HG03469 (cell line): ENCODE results near the gene C21orf58.
"Not testable (repeated sequence)": the region's sequence is repeated elsewhere in the genome, so short reads cannot be mapped to it uniquely, and the experiment has no call there.

Experiments used
- ATAC-seq: cut with Tn5 transposase; IDR thresholded peaks from one replicate; pipeline ENCODE4 v1.9.1; 2021; ENCODE audit warnings: mild to moderate bottlenecking, moderate library complexity, moderate number of reproducible peaks; ENCODE audit not compliant: unreplicated experiment

The C21orf58 gene

DNA sequence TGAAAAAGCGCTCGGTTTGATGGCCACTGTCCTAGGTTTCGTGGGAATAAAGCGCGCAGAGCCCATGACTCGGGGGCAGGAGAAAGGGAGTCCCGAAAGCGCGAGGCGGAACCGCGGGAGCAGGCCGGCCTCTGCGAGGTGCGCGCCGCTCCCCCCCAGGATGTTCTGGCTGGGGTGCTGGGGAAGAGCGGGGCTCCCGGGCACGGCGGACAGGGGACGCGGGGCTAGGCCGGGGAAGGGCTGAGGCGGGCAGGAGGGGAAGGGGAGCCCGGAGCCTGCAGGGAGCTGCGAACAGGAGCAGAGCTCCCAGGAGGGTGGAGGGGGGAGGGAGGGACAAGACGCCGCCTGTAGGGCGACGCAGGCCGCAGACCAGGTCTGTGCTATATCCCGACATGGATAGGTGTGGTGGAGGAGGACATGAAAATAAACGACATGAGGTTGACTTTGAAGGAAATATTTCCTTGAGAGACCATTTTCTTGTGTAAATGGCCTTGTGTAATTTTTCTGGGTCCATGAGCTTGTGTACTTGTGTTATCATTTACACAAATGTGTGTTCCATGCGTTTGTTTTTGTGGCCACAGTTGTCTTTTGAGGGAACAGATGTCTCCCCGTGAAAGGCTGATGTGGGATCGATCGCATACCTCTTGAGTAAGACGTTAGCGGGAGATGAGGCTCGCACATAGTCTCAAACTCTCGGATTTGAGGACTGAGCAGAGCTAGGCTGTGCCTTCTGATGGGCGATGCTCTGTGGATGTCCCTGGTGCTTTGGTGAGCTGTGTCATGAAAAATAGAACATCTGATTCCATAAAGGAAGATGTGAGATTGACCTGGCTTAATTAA, 1.6 kb upstream of the C21orf58 start:
- no peak for ATAC-seq

DNA sequence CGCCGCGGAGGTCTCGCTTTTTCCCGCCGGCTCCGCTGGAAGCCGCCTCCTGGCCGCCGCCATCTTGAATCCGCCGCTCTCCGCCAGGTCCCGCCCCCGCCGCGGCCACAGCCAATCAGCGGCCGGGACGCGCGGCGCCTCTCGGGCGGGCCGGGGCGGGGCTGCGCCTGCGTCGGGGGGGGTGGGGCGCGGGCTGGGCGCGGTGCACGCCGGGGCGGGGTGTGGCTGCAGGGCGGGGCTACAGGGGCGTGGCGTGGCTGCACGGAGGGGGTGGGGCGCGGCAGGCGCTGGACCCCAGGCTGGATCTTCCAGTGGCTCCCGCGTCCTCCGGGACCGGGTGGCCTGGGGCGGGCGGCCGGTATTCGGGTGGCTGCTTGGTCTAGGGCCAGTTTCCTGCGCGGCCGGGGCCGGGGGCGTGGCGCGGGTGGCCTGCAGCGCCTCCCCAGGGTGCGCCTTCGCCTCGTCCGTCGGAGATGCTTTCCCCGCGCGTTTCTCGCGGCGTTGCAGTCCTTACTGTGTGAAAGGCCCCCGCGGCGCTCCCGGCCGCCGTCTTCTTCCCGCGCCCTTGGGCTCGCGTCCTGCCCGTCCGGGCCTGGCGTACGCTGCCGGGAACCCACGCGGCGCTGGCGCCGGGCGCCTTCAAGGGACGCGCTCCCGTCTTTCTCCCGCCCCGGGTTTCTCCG, 861 bp upstream of the C21orf58 start:
- peak; percentile 25 for ATAC-seq

DNA sequence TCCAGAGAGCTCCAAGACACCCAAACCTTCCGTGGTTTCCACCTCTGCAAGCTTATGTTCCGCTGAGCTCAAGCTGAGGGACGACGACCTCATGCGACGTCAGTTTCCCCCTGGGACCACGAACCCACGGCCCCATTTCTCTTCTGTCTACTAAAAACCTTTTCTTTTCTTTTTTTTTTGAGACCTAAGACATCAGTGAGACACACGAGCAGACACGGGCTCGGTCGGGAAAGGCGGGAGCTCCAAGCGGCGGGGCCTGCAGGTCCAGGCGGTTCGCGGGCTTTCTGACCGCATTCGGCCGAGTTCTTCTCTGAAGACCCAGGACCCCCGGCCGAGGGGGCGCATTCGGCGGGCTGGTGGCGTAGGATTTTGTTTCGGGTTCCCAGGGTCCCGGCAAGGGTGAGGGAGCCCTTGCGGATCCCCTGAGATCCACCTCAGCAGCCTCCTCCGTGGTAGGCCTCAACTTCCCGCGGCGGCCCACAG, 402 bp downstream of the C21orf58 start:
- no peak for ATAC-seq

DNA sequence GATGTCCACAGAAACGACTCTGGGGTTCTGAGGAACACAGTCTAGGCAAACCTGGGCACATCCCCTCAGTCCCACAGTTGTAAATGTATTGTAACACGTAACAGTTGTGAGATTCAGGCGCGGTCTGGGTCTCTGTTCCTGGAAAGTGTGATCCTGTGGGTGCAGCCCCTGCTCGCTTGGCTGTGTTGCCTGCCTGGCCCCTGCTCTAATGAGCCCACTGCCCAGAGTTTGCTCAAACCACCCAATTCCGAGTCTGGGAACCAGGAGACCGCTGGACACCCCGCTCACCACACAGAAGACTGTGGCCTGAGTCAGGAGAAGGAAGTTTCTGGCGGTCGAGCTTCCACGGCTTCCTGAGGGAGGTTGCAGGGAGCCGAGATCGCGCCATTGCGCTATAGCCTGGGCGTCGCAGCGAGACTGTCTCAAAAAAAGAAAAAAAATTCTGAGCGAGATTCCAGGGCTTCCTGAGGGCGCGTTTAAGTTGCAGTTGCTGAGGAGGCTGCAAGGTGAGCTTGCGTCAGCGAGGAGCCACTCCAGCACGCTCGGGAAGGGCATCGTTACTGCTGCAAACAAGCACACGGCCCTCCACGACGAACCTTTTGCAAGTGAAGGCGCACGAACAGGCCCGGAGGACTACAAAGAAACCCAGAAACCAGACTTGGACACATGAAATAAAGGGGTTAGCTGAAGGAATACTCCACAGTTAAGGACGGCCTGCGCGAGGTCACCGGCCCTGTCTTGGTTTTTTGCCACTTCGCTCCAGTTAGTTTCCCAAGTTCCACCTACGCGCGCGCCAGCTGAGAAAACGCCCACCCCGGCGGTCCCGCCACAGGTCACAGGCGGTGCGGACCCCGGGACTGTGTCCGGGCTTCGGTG, 1.1 kb downstream of the C21orf58 start:
- no peak for ATAC-seq

DNA sequence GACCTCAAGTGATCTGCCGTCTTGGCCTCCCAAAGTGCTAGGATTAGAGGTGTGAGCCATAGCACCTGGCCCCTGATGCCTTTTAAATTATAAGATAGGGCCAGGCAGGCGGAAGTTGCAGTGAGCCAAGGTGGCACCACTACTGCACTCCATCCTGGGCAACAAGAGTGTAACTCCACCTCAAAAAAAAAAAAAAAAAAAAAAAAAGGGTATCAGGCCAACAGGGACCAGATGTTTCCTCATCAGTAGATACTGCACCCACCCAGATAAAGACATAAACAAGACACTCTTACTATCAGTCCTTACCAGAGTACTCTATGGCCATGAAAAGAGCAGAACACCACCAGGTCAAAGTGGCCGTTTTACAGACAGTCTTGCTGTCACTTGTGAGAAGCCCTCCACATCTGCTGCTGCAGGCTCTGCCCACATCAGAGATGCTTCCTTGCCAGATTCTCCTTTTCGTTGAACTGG, 3.3 kb downstream of the C21orf58 start:
- ATAC-seq, result no peak

DNA sequence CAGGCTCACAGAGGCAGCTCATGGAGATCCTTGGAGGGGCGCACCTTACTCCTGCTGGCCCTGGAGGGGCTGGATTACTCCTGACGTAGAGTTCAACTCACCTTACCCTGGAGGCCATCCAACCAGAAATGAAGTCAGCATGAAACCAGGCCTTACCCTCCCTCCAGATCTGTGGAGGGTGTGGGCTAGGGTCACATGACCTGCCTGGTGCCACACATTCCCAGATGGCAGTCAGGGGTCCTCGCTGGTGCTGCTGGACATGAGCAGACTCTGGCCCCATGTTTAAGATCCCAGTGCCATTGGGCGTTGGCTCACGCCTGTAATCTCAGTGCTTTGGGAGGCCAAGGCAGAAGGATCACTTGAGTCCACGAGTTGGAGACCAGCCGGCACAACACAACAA, 4.5 kb downstream of the C21orf58 start:
- ATAC-seq, result no peak

DNA sequence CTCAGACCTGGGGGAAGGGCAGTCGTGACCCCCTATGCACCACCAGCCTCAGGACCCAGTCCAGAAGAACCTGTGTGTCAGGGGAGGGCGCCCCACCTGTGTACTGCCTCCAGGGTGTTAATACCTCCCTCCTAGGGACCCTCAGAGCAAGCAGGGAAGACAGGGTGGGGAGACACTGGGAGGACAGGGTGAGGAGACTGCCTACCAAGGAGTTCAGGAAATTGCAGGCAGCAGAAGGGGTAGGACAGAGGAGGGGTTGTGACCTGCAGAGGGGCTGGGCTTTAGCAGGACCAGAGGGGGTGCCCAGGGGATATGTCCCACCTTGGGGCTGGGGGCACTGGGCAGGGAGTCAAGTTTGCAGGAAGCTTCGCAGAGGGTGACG, 5.2 kb downstream of the C21orf58 start:
- ATAC-seq, result no peak

DNA sequence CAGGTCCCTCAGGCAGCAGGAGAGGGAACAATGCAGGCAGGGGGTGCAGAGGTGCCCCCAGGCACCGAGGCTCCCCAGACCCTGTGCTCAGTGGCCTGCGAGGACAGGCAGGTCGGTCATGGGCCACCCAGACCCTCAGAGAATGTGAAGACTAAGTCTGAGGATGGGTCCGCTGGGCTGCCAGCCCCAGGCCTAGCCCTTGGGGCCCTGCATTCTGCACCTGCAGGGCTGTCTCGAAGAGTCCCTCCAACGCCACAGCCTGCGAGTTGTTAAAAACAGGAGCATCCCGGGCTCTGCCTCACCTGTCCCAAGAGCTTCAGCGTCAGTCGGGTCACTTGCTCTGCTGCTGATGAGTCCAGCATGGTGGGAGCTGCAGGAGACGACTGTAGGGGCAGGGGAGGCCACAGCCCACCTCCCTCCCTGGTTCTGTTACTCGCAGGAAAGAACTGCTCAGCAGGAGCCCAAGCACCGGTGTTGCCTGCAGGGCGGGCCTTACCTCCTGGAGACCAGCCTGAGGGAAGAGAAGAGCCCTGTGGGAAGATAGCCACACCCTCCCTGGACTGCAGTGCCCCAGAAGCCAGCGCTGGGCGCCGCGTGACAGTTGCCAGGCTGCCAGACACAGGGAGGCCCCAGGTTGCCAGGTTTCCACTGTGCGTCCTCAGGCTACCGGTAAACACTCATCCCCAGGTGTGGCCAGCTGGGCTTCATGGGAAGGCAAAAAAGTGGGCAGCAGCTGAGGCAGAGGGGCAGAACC, 5.8 kb downstream of the C21orf58 start:
- ATAC-seq, result no peak

DNA sequence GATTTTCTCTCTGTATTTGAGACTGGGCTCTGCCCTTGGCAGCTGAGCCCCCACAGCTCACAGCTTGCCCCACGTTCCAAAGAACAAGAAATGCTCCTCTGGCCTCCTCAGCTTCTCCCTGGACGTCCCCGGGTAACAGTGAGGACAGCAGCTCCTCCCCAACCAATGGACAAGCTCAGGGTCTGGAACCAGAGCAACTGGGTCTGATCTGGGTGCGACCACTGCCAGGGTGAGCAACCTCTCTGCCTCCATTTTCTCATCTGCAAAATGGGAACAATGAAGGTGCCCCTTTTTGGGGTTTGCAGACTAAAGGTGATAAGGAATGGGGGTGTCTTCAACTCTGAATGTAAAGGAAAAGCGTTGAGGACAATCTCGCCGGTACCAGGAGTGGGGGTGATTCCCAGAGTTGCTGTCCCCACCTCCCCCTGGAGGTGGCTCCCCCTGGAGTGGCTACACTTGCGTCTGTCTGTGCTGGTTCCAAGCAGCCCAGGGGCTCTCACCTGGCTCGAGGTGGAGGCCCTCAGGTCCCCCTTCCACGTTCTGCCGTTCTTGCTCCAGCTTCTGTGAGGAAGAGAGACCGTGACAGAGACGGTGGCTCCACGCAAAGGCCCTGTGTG, 6.9 kb downstream of the C21orf58 start:
- no peak for ATAC-seq

DNA sequence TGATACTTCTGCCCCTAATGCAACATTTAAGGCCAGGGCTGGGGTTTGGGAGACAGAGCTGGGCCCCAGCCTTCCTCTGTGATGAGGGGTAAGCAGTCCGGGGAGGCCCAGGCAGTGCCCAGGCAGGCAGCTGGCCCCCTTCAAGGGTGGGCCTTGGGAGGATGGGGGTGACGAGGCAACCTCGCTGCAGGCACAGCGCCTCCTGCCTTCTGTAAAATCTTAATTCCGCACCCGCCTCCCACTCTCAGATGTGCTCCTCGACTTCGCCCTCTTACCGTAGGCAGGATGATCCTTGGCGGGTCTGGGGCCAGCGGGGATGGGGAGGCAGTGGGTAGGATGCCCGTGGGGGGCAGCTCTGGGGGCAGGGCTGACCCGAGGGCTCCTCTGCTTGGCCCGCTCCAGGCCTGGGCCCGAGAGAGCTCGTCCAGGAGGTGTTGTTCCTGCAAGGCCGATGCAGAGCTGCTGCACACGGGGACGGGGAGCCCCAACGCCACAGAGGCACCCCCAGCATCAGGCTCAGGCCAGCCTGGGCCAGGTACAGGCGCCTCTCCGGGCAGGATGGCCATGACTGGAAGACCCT, 9.1 kb downstream of the C21orf58 start:
- no peak for ATAC-seq

DNA sequence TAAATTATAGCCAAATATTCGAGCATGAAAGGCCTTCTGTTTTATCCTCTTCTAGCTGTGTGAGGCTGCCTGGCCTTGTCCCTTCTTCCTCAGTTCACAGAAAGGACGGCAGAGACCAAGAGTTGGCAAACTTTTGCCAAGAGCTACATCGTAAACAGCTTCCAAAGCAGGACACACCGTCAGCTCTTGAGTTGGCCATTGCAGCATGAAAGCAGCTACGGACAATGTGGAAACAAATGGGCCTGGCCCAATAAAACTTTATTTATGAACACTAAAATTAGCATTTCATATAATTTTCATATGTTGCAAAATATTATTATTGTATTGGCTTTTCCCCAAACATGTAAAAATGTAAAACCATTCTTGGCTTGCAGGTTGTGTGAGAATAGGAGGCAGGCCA, 10.7 kb downstream of the C21orf58 start:
- ATAC-seq, result no peak

DNA sequence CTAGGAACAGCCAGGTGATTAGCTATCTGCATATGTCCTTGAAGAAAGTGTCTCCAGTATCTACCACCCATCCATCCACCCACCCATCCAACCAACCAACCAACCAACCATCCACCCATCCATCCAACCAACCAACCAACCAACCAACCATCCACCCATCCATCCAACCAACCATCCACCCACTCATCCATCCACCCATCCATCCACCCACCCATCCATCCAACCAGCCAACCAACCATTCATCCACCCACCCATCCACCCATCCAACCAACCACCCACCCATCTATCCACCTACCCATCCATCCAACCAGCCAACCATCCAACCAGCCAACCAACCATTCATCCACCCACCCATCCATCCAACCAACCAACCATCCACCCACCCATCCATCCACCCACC, 12.1 kb downstream of the C21orf58 start:
- ATAC-seq, result no peak

DNA sequence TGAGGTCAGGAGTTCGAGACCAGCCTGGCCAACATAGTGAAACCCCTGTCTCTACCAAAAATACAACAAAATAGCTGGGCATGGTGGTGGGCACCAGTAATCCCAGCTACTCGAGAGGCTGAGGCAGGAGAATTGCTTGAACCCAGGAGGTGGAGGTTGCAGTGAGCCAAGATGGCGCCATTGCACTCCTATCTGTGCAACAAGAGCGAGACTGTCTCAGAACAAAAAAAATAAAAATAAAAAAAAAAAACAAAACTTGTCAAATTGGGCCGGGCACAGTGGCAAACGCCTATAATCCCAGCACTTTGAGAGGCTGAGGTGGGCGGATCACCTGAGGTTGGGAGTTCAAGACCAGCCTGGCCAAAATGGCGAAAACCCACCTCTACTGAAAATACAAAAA, 13.4 kb downstream of the C21orf58 start:
- ATAC-seq, result not testable (repeated sequence)

DNA sequence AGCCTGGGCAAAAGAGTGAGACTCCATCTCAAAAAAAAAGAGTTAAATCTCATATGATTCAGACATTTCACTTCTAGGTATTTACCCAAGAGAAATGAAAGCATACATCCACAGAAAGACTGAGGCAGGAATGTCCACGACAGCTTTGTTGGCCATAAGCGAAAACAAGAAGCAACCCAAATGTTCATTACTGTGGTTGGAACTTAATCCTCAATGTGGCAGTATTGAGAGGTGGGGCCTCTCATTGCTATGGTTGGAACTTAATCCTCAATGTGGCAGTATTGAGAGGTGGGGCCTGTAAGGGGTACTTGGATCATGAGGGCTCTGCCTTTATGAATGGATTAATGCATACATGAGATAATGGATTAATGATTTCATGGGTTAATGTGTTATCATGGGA, 15.2 kb downstream of the C21orf58 start:
- no peak for ATAC-seq

DNA sequence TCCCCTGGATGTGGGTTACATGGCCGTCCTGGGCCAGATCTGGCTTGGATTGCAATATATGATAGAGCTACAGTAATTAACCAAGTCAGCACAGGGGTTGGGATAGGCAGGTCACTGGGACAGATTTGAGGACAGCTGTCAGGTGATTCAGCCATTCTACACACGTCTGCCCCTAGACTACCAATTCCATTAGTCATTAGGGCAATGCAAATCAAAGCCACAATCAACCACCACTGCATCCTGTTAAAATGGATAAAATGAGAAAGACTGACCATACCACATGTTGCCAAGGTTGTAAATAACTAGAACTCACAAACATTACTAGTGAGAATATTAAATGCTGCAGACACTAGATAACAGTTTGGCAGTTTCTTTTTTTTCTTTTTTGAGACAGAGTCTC, 16.0 kb downstream of the C21orf58 start:
- ATAC-seq, result no peak

DNA sequence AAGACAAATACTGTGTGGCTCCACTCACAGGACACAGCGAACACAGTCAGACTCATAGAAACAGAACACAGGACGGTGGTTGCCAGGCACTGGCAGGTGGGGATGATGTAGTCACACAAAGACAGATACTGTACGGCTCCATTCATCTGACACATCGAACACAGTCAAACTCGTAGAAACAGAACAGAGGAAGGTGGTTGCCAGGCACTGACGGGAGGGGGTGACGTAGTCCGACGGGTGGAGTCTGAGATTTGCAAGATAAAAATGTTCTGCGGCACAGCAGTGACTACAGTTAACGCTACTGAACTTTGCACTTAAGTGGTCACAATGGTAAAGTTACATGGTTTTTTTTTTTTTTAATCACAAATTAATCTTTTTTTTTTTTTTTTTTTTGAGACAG, 18.7 kb downstream of the C21orf58 start:
- no peak for ATAC-seq

DNA sequence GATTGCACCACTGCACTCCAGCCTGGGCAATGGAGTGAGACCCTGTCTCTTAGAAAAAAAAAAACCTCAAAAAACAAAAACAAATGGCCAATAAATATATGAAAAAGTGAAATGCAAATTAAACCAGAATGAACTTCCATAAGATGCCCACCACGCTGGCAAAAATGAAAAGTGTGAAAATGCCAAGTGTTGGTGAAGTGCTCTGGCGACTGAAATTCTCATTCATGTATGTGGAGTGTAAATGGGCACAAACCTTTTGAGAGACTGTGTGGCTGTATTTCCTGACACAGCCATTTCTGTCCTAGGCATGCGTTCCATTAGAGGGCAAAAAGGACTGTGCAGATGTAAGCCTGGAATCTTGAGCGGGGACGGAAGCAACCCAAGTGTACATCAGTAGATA, 19.2 kb downstream of the C21orf58 start:
- no peak for ATAC-seq

DNA sequence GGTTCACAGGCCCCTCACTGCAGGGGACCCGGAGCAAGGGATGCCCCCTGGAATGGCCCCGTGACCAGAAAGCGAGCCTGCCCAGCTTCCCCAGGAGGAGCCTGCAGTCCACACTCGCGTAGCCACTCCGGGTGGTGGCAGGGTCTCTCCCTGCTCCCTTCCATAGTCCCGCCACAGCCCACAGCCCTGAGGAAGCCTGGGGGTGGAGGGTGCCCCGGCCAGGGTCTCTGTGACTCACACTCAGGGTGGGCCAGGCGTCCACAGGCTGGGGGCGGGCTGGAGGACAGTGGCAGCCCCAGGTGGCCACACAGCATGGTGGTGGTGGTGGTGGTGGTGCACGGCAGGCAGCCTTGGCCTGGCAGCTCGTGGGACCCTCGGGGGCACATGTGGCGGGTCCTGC, 21.9 kb downstream of the C21orf58 start:
- ATAC-seq, result no peak

DNA sequence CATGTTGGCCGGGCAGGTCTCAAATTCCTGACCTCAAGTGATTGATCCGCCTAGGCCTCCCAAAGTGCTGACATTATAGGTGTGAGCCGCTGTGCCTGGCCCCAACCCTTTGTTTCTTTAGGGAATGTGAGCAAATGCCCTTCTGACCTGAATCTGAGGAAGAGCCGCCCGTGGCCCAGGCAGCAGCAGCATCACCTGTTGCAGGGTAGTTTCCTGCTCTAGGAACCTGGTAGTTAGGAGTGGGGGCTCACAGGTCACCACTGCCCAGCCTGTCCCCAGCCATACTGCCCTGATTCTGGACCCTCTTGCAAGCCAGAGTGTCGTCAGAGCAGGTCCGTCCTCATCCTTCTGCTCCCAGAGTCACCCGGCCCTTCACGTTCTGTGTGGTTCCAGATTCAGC, 24.5 kb downstream of the C21orf58 start:
- no peak for ATAC-seq
